Skin of body (tissue), 2 donors: ENCODE measurements around the gene RITA1. TPM values are rescaled to one million over a fixed set of nuclear protein-coding genes. Genes with fewer than 3 reads are reported as not detected.

Experiments used
- DNase-seq: peaks from one replicate; lab custom pipeline; 2025; lab: John Stamatoyannopoulos, UW
- total RNA-seq: library from RNA; depleted of rRNA; stranded (reverse); fragments of >200 nt; gene quantifications from one replicate; pipeline ENCODE4 v1.2.3, GENCODE V29; 2014

Gene RITA1
- total RNA-seq, 1 donor from 2014 or later = 5.3 TPM

- DNase-seq = peak; percentile 35
These were observed 32.4 kb upstream of the RITA1 start for GRCh38 chr12:113152835-113153814.

- DNase-seq = no peak
These were observed 31.1 kb upstream of the RITA1 start for GRCh38 chr12:113154351-113154973.

GRCh38 chr12:113155060-113155459, 30.5 kb upstream of the RITA1 start:
- DNase-seq = no peak

- DNase-seq = no peak
These were observed 29.9 kb upstream of the RITA1 start for GRCh38 chr12:113155646-113156045.

GRCh38 chr12:113157218-113157859, 28.2 kb upstream of the RITA1 start:
- no peak for DNase-seq

- DNase-seq = no peak
These were observed 26.9 kb upstream of the RITA1 start for GRCh38 chr12:113158439-113159203.

GRCh38 chr12:113159937-113160336, 25.6 kb upstream of the RITA1 start:
- DNase-seq = no peak

- no peak for DNase-seq
These were observed 24.0 kb upstream of the RITA1 start for GRCh38 chr12:113161415-113162016.

GRCh38 chr12:113162102-113163029, 23.2 kb upstream of the RITA1 start:
- DNase-seq = no peak

- no peak for DNase-seq
These were observed 22.5 kb upstream of the RITA1 start for GRCh38 chr12:113163030-113163360.

GRCh38 chr12:113164014-113164413, 21.5 kb upstream of the RITA1 start:
- DNase-seq = no peak

GRCh38 chr12:113165521-113166450, 19.7 kb upstream of the RITA1 start:
- no peak for DNase-seq

- DNase-seq = no peak
These were observed 17.7 kb upstream of the RITA1 start for GRCh38 chr12:113167868-113168267.

- DNase-seq = no peak
These were observed 15.8 kb upstream of the RITA1 start for GRCh38 chr12:113169697-113170096.

GRCh38 chr12:113170457-113170856, 15.1 kb upstream of the RITA1 start:
- DNase-seq = no peak

- no peak for DNase-seq
These were observed 14.6 kb upstream of the RITA1 start for GRCh38 chr12:113170926-113171325.

- no peak for DNase-seq
These were observed 14.0 kb upstream of the RITA1 start for GRCh38 chr12:113171543-113171942.

GRCh38 chr12:113172185-113172584, 13.3 kb upstream of the RITA1 start:
- DNase-seq = no peak
